Dermis microvascular lymphatic vessel endothelial cell (primary cell): ENCODE data around the gene MCEMP1. TPM values are rescaled to one million over a fixed set of nuclear protein-coding genes. Genes with fewer than 3 reads are reported as not detected.

ENCODE experiments used
- DNase-seq, 2 donors: peaks; one replicate each; pipeline versions ENCODE4 v3.0.0 to v3.0.0-alpha.2; 2010; ENCODE audit warnings: low read depth in 2 of 2
- total RNA-seq: library from RNA; depleted of rRNA; stranded (reverse); fragments of >200 nt; gene quantifications from 2 replicates; pipeline ENCODE4 v1.2.1, GENCODE V29; 2014

The MCEMP1 gene, protein sequence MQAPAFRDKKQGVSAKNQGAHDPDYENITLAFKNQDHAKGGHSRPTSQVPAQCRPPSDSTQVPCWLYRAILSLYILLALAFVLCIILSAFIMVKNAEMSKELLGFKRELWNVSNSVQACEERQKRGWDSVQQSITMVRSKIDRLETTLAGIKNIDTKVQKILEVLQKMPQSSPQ
- not detected in 2 replicates for total RNA-seq

DNA sequence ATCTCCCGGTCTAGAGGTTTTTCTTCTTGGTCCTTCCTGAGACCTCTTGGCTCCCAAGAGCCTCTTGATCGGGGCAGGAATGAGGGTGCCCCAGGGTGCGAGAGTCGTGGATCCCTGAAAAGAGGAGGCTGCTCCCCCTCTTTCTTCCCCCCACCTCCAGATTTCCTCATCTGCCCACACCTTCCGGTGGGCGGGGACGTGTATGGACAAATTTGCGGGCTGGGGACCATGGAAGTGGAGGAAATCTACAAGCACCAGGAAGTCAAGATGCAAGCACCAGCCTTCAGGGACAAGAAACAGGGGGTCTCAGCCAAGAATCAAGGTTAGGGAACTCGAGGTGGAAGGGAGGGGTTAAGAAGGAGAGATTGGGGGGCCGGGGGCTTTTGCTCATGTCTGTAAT, at the start of gene MCEMP1:
MCEMP1 (plus strand) TSS at position 237 of the 400 bp plus-strand sequence; CDS start at position 268, 31 bp downstream.
- no peak for DNase-seq

DNA sequence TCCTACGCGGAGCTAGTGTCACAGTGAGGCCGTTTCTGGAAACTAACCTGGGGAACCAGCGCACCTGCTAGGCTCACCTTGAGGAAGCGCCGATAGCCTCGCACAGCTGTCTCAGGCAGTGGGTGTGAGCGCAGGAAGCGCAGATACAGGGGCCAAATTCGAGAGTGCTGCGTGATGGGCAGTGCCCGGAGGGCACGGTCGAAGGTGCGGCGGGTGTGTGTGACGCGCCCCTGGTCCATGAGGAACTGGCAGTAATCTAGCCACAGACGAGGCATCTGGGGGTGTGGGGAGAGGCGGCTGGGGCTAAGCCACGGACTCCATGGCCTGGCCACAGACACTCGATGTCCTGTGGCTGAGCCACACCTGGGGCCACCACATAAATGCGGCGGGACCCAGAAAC, 49.7 kb upstream of the MCEMP1 start:
- DNase-seq = no peak

DNA sequence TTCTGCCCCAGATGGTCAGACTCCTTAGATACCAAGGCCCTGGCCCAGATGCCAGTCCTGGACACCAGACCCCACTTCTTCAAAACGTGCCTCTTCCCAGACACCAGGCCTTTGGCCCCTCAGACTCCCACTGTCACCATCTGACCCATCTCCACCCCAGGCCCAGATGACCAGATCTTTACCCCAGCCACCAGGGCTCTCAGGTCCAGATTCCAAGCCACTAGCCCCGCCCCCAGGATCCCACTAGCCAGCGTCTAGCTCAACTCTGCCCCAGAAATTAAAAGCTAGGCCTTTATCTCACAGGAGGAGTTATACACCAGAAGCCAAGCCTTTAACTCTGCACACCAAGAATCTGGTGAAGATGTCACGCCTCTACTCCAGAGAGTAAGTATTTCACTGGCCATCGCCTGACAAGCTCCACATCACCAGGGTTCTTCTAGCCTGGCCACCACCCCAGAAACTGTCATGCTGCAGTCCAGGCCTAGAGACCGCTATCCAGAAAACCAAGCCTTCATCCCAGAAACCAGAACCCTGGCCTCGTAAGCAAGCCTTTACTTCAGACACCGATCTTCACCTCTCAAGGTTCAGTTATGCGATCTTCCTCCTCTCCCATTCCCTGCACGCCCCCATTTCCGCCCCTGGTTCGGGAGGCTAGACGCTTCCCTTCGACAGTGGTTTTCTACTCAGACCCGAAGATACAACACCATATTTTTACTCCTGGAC, 48.1 kb upstream of the MCEMP1 start:
- DNase-seq = no peak

DNA sequence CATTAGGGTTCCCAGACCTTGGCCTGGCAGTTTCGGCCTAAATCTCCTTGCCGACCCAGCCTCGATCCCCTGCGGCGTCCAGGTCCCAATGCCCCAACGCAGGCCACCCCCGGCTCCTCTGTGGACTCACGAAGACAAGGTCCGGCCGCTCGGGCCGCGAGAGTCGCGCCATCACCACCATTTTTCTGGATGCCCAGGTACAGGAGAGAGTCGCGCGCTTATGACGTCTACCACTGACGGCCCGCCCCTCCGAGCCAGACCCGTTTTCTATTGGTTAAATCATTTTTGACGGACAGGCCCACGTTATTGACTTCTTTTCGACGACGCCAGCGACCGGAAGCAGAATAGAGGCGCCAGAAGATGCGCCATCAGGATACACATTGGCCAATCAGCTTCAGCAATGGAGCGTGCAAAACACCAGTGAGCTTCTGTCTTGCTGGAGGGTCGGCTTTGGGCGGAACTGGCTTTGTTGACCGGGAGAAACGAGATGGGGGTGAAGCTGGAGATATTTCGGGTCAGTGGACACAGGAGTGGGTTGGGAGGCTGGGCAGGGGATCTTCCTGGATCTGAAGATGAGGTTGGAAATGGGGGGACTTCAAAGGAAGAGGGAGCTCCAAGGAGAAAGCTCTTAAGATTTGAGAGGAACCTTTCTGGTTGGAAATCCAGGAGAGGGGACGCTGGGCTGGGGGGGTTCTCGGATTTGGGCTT, 47.4 kb upstream of the MCEMP1 start, which contains the start of the genes PET100 and XAB2:
PET100 (plus strand) TSS at position 447 of the 708 bp plus-strand sequence; CDS start at position 488, 41 bp downstream.
XAB2 (minus strand) TSS at position 199 of the 708 bp plus-strand sequence; CDS start at position 181, 18 bp downstream.
- DNase-seq = peak; percentile 99

DNA sequence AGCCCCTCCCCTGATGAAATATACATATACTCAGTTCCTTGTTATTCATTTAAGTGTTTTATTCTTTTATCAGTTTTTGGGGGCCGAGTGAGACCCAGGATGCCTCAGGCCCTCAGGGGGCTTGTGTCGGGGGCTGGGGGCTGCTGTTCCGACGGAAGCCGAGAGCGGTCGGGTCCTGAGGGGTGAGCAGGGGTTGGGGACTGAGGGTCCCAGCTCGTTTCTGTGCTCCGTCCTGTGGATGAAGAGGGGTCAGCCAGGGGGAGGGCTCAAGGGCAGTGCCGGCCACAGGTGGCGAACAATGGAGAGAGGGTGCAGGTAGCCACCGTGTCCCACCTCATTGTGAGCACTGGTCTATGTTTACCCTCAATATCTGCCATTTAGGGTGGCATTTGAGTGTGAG, 45.3 kb upstream of the MCEMP1 start:
- DNase-seq = no peak

DNA sequence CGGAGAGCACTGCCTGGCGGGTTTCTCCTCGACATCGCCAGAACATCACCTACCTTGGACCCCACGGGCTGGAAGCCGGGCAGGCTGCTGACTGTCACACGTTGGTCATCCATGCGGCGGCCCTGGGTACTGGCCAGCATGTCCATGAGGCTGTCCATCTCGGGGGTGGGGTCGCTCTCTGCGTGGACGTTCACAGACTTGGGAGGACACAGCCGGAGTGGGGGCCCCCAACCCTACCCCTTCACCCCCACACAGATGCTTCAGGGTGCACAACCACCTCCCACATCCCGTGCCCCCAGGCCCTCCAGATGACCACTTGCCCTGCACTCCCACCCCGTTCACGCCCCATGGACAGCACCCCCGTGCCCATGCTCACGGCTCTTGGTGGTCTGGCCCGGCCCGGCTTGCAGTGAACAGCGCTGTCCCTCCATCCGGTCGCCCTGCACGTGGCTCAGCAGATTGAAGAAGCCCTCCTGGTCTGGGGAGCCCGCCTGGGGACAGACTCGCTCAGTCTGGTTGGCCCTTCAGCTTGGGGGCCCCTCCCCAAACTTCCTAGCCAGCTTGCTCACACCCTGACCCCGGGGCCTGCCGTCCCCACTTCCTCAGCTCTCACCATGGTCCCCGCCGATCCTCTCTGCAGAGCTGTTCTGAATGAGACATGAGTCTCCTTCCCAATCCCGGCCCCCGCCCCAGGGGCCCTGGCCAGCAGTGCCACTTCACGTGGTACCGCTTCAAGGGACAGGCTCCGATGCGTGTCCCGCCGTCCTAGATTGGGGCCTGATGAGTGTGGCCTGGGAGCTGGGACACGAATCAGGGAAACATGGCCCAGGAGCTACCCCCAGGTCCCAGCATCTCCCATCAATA, 44.3 kb upstream of the MCEMP1 start:
- no peak for DNase-seq

DNA sequence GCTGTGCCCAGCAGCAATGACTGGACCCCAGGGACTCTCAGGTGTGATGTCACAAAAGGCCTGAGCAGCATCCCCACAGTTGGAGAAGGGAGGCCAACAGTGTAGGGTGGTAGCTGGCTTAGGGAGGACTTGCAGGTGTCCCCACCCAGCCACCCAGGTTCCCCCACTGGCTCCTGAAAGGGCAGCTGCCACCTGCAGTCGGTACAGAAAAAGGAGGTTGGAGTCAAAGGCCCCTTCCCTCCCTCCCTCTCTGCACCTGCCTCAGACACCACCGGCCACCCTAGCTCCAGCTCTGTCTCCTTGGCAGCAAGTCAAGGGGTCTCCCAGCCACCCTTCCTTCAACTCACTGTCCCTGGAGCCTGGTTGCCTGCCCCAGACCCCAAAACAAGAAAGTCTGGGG, 43.2 kb upstream of the MCEMP1 start, which contains the start of gene PCP2:
PCP2 (minus strand) TSS at position 22 of the 400 bp plus-strand sequence. CDS start 262 bp downstream, outside the sequence.
- no peak for DNase-seq

DNA sequence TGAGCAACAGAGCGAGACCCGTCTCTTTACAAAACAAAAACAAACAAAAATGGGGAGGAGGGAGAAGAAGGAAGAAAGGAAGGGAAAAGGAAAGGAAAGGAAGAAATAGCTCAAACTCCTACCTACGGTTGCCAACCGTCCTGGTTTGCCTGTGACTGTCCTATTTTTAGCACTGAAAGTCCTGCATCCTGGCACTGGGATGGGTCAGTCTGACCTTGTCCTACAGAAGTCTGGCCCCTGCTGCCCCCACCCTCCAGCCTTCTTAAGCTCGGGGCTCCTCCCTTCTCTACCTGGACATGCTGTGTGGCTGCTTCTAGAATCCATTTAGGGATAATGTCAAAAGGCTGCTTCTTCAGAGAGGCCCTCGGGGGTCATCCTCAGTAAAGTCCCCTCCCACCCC, 41.2 kb upstream of the MCEMP1 start:
- DNase-seq = no peak

DNA sequence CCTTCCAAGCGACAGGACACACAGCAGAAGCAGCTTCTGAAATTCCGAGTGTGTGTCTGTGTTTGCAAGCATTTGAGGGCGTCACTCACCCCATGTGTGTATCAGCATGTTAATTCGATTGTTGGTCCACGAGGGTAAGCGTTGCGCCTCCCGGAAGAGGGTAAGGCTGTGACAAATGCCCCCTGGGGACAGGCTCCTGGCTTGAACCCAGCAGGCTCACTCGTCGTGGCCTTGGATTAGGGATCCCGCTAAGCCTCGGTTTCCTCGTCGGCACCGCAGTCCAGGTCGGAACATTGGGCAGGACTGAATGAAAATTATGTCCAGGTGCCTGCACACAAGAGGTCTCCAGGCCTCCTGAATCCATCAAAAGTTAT, 40.6 kb upstream of the MCEMP1 start:
- DNase-seq = no peak

DNA sequence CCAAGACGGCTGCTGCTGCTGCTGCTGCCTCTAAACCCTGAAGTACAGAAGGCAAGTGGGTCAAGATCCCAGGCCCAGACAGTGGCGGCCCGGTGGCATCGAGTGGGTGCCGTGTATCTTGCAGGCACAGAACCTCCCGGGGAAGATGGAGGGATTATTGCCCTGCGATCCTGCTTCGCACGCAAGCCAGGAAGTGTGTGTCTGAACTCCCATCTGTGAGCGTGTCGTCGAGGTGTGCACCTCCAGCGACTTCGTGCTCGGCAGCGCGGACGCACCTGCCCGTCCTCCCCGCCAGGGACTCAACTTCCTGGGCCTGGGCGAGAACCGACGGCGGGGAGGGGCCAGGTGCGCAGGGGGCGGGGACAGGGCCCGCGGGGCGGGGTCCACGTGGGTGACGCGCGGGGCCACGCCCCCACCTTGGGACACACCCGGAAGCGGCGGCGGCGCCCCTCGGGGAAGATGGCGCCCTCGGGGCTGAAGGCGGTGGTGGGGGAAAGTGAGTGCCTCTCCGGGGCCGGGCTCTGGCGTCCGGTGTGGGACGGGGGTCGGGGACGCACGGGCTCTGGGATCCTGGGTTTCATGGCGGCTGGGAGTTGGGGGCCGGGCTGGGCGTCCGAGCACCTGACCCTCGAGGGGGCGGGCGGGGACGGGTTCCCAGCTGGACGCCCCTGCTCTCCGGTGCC, 40.1 kb upstream of the MCEMP1 start, which contains the start of gene STXBP2:
STXBP2 (plus strand) TSS at position 420 of the 683 bp plus-strand sequence; CDS start at position 460, 40 bp downstream.
- DNase-seq = peak; percentile 23 to 35

DNA sequence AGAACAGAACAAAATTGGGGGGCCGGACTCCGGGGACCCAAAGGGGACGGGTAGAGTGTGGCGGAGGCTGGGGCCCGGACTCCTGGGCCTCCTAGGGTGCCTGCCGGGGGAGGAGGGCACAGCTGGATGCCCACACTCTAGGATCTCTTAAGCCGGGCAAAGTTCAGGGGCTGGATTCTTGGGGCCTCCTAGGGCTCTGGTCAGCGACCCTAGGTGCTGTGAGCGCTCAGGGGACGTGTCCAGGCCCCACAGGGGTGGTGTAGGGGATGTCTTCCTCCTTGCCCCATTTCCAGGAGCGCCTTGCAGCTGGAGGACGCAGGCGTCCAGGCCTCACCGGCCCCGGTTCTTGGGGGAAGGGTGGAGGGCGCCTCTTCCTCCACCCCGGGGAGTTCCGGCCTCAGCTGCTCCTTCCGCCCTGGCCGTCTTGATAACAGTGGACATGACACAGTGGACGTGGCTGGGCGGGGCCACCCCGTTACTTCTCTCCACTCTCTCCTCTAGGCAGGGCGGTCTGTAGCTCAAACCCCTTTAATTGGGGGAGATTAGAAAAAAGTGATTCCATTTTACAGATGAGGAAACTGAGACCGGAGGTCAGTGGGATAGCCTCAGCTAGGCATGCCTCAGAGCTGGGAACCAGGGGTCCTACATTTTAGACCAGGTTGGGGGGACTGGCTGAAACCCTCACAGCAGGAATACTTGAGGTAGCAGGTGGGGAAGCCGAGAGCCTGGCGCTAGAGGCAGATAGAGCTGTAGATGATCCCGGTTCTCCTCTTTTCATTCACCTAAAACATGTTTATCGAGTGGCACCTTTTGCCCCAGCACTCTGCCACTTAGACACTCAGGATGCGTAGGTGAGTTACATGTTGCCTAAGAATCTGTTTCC, 39.3 kb upstream of the MCEMP1 start:
- no peak for DNase-seq

DNA sequence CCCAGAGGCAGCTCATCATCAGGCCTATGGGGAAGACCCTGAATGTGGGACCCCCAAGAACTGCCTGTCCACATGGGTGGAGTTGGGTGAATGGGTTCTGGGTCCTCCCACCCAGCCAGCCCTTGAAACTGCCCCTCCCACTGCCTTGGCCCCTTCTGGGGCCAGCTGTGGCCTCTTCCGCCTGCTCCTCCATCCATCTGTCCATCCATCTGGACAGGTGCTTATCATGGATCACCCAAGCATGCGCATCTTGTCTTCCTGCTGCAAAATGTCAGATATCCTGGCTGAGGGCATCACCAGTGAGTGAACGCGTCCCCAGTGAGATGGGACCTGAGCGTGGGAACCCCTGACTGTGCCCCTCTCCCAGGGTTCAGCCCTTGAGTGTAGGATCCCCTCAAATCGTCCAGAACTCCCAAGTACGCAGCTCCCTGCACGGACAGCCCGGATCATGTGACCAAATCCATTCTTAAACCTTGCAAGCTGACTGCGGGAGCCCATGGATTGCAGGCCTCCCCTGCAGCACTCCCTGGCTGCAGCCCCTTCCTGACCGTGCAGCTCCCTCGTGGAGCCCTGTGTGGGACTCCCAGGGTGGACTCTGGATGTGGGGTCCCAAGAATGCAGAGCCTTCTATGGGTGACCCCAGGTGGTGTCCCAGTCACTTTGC, 38.0 kb upstream of the MCEMP1 start:
- no peak for DNase-seq

DNA sequence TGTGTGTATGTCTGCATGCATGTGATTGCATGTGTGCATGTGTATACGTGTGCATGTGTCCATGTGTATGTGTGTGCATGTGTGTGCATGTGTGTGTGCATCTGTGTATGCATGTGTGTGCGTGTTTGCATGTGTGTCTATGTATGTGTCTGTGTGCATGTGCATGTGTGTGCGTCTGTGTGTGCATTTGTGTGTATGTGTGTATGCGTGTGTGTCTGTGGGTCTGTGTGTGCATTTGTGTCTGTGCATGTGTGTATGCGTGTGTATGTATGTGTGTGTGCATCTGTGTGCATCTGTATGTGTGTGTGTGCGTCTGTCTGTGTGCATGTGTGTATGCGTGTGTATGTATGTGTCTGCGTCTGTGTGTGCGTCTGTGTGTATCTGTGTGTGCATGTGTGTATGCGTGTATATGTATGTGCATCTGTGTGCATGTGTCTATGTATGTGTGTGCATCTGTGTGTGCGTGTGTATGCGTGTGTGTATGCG, 37.0 kb upstream of the MCEMP1 start:
- DNase-seq = no peak

DNA sequence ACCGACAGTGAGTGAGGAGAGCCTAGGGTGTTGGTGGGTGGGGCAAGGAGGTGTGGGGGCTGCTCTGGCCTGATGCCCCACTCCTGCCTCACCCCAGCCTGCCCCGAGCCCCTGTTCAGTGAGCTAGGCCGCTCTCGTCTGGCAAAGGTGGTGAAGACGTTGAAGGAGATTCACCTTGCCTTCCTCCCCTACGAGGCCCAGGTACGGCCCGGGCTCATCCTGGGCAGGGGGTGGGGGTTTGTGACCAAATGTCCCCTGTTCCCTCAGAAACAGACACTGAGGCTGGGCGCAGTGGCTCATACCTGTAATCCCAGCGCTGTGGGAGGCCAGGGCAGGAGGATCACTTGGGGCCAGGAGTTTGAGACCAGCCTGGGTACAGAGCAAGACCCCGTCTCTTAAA, 36.1 kb upstream of the MCEMP1 start:
- no peak for DNase-seq

DNA sequence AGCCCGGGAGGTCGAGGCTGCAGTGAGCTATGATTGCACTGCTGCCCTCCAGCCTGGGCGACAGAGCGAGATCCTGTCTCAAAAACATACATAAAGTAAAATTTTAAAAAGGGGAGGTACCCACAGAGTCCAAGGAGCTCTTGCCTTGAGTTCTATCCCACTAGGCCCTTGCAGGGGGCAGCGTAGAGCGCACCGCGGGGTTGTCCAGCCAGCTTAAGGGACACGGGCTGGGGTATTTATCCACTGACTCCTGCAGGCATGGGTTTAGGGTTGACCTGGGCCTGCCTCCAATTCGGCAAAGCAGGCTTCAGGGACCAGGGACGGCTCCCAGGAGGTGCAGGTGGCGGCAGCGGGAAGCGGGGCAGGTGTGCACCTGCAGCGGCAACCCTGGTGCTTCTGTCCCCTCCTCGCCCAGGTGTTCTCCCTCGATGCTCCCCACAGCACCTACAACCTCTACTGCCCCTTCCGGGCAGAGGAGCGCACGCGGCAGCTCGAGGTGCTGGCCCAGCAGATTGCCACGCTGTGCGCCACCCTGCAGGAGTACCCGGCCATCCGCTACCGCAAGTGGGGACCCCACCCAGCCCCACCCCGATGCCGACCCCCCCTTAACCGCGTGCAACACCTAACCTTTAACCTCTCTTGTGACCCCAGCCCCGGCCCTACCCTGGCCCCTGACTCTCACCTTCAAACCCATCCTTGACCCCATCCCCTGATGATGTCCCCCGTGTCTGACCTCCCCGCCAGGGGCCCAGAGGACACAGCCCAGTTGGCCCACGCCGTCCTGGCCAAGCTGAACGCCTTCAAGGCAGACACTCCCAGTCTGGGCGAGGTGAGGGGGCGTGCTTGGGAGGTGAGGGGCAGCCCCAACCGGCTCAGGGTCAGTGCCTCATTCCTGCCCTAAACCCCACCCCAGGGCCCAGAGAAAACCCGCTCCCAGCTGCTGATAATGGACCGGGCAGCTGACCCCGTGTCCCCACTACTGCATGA, 35.3 kb upstream of the MCEMP1 start:
- no peak for DNase-seq

DNA sequence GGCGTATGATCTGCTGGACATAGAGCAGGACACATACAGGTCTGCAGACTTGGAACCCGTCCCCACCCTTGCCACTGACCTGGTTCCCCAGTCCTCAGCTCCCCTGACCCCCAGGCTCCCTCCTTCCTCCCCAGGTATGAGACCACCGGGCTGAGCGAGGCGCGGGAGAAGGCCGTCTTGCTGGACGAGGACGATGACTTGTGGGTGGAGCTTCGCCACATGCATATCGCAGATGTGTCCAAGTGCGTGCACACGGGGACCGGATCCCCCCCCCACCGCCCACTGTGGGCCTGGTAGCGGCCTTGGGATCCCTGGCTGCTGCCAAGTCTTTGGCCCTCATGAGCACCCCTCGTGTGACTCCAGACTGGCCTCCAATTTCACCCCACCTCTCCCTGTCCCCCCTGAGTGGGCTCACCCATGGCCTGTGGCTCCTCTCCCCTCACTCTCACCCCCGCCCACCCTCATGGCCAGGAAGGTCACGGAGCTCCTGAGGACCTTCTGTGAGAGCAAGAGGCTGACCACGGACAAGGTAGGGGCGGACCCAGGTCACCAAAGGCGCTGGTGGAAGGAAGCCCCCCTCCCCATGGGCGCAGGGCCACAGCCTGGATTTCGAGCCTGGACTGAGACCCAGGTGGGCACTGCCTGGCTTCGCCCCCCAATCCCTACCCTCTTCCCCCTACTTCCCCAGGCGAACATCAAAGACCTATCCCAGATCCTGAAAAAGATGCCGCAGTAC, 34.4 kb upstream of the MCEMP1 start:
- no peak for DNase-seq

DNA sequence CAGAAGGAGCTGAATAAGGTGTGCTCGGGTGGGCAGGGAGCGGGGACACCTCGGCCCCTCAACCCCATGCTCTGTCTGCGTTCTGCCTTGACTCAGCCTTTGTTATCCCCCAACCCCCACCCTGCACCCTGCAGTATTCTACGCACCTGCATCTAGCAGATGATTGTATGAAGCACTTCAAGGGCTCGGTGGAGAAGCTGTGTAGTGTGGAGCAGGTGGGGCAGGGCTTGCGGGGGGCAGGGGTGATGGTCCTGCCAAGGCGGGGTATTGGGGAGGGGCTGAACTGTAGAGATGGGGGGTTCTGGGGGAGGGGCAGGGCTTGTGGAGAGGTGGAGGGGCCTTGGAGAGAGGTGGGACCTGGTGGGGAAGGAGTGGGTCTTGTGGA, 33.9 kb upstream of the MCEMP1 start:
- no peak for DNase-seq
